ENCODE measurements around the gene IQCB1.
"Not testable (repeated sequence)": the region's sequence is repeated elsewhere in the genome, so short reads cannot be mapped to it uniquely, and the experiment has no call there.

IQCB1 gene, protein sequence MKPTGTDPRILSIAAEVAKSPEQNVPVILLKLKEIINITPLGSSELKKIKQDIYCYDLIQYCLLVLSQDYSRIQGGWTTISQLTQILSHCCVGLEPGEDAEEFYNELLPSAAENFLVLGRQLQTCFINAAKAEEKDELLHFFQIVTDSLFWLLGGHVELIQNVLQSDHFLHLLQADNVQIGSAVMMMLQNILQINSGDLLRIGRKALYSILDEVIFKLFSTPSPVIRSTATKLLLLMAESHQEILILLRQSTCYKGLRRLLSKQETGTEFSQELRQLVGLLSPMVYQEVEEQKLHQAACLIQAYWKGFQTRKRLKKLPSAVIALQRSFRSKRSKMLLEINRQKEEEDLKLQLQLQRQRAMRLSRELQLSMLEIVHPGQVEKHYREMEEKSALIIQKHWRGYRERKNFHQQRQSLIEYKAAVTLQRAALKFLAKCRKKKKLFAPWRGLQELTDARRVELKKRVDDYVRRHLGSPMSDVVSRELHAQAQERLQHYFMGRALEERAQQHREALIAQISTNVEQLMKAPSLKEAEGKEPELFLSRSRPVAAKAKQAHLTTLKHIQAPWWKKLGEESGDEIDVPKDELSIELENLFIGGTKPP

DNA sequence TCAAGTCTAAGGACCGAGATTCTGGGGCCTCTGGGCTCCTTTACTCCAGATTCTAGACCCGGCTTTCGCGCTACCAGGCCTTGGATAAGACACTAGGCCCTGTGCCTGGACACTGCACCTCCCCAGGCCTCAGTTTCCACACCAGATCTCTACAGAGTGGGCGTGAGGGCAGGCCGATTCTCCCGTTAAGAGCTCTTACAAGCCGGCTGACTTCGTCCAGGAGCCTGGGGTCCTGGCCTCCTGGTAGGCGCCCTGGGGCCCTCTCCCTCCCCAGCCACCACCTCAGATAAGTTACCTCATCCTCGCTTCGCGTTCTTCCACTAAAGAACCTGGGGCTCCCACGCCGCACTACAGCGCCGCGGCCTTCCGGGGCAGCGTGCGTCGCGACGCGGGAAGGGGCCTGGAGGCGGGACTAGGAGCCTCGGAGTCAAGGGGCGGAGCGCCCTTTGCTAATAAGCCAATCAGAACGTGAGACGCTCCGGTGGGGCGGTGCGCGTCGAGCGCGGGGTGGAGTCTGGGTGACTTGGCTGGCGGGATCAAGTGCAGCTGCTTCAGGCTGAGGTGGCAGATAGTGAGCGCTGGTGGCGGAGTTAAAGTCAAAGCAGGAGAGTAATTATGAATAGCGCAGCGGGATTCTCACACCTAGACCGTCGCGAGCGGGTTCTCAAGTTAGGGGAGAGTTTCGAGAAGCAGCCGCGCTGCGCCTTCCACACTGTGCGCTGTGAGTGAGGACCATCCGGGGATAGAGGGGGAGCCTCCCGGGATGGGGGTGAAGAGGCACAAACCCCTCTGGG lies at the start of gene IQCB1, which contains the start of gene EAF2:
IQCB1 (minus strand) TSS at position 390 of the 794 bp plus-strand sequence. CDS start 6,100 bp downstream, outside the sequence.
EAF2 (plus strand) TSS at position 539 of the 794 bp plus-strand sequence; CDS start at position 616, 77 bp downstream.
- DNase-seq (ENCODE audit: low read depth in 3 of 3), result peak; percentile 88 to 94 (median 92)

DNA sequence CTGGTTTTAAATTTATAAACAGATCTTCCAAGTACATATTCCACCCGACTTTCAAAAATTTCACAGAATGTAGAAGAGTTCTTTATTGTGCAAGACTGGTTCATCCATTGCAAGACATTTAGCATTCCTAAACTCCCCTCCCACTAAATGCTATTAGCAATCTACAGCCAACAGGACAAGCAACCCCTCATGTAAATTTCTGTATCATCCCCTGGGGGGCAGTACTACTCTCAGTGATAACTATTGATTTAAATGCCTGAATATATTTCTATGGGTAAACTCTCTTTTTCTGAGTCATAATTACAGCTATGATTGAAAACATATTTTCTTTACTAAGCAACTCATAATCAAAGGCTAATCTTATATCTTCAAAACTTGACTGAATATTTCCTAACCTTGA lies 48.6 kb upstream of the IQCB1 start:
- no peak for DNase-seq (ENCODE audit: low read depth in 3 of 3)

- no peak for DNase-seq (ENCODE audit: low read depth in 3 of 3)
Measured at GRCh38 chr3:121878411-121878810, 43.6 kb upstream of the IQCB1 start.

GRCh38 chr3:121871430-121871829 lies 36.6 kb upstream of the IQCB1 start:
- no peak for DNase-seq (ENCODE audit: low read depth in 3 of 3)

DNA sequence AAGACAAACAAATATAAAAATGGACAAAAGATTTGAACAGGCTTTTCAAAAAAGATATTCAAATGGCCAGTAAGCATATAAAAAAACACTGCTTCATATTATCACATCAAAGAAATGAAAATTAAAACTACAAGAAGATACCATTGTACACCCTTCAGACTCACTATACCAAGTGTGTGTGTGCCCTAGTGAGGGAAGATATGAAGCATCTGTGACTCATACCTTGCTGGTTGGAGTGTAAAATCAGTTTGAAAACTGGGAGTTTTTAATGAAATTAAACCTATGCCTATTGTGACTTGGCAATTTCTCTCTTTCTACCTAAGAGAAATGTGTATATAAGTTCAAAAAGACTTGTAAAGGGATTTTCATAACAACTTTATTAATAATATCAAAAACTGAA lies 35.9 kb upstream of the IQCB1 start:
- no peak for DNase-seq (ENCODE audit: low read depth in 3 of 3)

DNA sequence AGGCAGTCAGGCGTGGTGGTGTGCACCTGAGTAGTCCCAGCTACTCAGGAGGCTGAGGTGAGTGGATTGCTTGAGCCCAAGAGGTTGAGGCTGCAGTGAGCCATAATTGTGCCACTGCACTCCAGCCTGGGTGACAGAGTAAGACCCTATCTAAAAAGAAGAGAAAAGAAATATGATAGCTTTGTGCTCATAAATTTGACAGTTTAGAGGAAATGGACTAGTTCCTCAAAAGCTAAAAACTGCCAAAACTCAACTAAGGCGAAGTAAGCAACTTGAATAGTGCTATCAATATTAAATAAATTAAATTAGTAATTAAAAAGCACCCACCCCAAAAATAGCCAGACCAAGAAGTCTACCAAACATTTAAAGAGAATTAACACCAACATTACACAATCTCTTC lies 34.9 kb upstream of the IQCB1 start:
- no peak for DNase-seq (ENCODE audit: low read depth in 3 of 3)

GRCh38 chr3:121863801-121864200 lies 28.9 kb upstream of the IQCB1 start:
- no peak for DNase-seq (ENCODE audit: low read depth in 3 of 3)

DNA sequence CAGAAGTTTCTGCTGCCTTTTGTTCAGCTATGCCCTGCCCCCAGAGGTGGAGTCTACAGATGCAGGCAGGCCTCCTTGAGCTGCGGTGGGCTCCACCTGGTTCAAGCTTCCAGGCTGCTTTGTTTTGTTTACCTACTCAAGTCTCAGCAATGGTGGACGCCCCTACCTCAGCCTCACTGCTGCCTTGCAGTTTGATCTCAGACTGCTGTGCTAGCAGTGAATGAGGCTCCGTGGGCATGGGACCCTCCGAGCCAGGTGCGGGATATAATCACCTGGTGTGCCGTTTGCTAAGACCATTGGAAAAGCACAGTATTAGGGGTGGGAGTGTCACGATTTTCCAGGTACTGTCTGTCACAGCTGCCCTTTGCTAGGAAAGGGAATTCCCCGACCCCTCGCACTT lies 28.4 kb upstream of the IQCB1 start:
- DNase-seq (ENCODE audit: low read depth in 3 of 3), result not testable (repeated sequence)

DNA sequence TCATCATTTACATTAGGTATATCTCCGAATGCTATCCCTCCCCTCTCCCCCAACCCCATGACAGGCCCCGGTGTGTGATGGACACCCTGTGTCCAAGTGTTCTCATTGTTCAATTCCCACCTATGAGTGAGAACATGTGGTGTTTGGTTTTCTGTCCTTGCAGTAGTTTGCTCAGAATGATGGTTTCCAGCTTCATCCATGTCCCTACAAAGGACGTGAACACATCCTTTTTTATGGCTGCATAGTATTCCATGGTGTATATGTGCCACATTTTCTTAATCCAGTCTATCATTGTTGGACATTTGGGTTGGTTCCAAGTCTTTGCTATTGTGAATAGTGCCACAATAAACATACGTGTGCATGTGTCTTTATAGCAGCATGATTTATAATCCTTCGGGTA lies 22.9 kb upstream of the IQCB1 start:
- not testable (repeated sequence) for DNase-seq (ENCODE audit: low read depth in 3 of 3)

GRCh38 chr3:121855555-121855954 lies 20.7 kb upstream of the IQCB1 start:
- DNase-seq (ENCODE audit: low read depth in 3 of 3), result no peak

- DNase-seq (ENCODE audit: low read depth in 3 of 3), result no peak
Measured at GRCh38 chr3:121852256-121852655, 17.4 kb upstream of the IQCB1 start.

- no peak for DNase-seq (ENCODE audit: low read depth in 3 of 3)
Measured at GRCh38 chr3:121844892-121845291, 10.0 kb upstream of the IQCB1 start.

GRCh38 chr3:121839962-121840361 lies 5.1 kb upstream of the IQCB1 start:
- DNase-seq (ENCODE audit: low read depth in 3 of 3), result no peak

- DNase-seq (ENCODE audit: low read depth in 3 of 3), result no peak
Measured at GRCh38 chr3:121836481-121836880, 1.6 kb upstream of the IQCB1 start.

DNA sequence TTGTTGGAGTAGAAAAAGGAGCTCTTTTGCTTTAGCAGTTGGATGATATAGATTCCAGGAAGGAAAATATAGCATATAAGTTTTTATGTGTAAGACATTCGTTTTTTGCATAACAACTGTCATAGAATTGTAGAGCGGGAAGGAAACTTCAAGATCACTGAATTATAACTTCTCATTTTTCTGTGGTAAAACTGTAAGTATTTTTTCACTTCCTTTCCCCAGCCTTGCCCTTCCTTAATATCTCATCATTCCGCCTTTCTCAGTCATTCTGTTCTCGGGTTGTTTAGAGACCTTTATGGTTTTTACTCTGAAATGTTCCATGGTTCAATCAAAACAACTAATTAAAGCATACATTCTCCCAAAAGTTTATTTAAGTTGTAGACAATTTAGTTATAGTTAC lies 1.2 kb upstream of the IQCB1 start:
- no peak for DNase-seq (ENCODE audit: low read depth in 3 of 3)

DNA sequence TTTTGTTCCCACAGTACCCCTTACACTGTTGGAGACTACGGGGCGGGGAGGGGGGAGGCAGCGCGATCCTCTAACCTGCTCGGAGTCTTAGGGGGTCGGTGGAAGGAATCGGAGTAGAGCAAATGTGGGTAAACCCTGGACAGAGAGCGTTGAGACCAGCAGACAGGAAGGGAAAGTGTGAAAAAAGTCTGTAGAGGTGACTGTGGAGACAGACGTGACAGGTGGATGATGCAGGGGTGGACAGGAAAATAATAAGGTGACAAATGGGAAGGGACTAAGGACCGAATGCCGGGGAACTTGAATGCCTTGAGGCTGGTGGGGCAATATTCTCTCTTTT lies 573 bp upstream of the IQCB1 start:
- no peak for DNase-seq (ENCODE audit: low read depth in 3 of 3)

DNA sequence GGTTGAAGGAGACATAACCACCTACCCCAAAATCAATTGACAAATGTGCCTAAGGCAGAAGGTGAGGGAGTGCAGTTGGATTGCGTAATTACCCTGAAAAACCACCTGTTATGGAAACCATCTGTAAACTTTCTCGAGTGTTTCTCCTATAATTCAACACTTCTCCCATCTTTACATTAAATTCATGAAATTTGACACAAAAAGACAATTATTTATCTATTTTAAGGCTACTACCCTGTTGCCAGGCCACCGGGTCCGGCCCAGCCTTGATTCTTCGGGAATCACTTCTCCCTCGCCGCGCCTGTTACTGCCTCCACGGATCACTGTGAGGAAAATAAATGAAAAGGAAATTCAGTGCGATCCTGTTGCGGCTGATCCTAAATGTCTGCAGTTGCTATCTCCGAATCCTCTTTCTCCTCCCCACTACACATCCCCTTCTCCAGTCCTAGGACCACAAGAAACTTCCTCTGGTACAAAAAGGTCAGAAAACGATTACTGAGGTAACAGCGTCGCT lies 646 bp downstream of the IQCB1 start:
- no peak for DNase-seq (ENCODE audit: low read depth in 3 of 3)

- no peak for DNase-seq (ENCODE audit: low read depth in 3 of 3)
Measured at GRCh38 chr3:121822973-121823372, 11.9 kb downstream of the IQCB1 start.

DNA sequence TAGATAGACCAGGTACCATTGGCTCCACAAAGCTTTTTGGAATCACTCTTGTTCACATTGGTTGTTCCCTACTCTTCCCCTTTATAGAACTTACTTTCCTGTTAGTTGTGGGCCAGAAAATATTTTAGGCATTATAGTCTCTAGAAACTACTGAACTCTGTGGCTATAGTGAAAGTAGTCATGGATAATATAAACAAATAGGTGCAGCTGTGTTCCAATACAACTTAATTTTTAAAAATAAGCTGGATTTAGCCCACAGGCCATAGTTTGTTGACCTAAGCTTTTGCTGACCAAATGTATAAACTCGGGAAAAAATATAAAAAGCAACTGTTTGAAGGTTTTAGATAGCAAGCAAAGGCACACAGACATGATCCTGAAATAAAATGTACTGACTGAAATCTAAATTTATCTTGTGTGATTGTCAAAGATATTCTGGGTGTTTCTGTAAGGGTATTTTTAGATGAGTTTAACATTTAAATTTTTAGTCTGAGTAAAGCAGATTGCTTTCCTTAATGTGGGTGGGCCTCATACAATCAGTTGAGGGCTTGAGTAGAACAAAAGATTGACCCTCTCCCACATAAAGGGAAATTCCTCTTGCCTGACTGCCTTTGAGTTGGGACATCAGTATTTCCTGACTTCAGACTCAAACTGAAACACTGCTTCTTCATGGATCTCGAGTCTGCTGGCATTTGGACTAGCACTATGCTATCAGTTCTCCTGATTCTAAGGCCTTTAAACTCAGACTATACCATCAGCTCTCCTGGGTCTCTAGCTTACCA lies 13.2 kb downstream of the IQCB1 start:
- DNase-seq (ENCODE audit: low read depth in 3 of 3), result no peak

DNA sequence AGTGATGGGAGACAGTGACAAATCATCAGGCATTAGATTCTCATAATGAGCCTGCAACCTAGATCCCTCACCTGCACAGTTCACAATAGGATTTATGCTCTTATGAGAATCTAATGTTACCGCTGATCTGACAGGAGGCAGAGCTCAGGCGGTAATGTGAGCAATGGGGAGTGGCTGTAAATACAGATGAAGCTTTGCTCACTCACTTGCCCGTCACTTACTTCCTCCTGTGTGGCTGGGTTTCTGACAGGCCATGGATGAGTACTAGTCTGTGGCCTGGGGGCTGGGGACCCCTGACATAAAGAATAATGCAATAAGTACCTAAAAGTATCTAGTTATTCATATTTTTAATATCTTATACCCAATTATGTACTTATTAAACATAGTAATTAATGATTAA lies 15.6 kb downstream of the IQCB1 start:
- no peak for DNase-seq (ENCODE audit: low read depth in 3 of 3)

GRCh38 chr3:121818578-121818977 lies 16.3 kb downstream of the IQCB1 start:
- no peak for DNase-seq (ENCODE audit: low read depth in 3 of 3)

DNA sequence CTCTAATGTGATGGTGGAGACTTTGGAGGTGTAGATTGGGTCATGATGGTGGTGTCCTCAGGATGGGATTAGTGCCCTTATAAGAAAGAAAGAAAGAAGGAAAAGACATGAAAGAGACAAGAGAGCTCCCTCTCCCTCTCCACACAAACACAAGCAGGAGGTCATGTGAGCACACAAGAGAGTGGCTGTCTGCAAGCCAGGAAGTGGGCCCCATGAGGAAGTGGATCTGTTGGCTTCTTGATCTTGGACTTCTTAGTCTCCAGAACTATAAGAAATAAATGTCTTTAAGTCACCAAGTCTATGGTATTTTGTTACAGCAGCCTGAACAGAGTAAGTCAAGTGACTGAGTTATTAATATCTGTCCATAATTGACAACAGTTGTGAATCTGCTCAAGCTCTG lies 17.1 kb downstream of the IQCB1 start:
- DNase-seq (ENCODE audit: low read depth in 3 of 3), result no peak

All from stimulated activated CD4-positive, alpha-beta T cell treated with anti-CD3 and anti-CD28 coated beads, TNF-alpha, amount 100 ng/mL, for 24 hours (primary cell).